A549 (cell line): ENCODE results near the gene MTPN. TPM values are rescaled to one million over a fixed set of nuclear protein-coding genes. Genes with fewer than 3 reads are reported as not detected.

ENCODE experiments used
- ATAC-seq, 2 experiments: fragments of 200-7000 bp in 1 of 2; fragments of >200 bp in 1 of 2; cut with Nextera tagmentation in 1 of 2; cut with Tn5 transposase in 1 of 2; 3 replicates each; pipeline versions ENCODE4 v1.8.0 to v1.9.1; 2018 to 2020; ENCODE audit warnings: mild to moderate bottlenecking in 1 of 2, moderate library complexity in 1 of 2
- CTCF ChIA-PET: fragments of 300-600 bp; sonication (Branson Sonifier 250); formaldehyde crosslinking; extraction: SDS; loops from one replicate; lab custom pipeline; 2021; ENCODE audit warnings: antibody characterized with exemption, inconsistent platforms; lab: Yijun Ruan, JAX
- POLR2A ChIA-PET: fragments of 350-600 bp; formaldehyde crosslinking; extraction: SDS; loops from one replicate; lab custom pipeline; 2021; ENCODE audit warnings: antibody characterized with exemption, inconsistent platforms; lab: Yijun Ruan, JAX
- DNase-seq, 2 experiments: peaks; one replicate each; pipeline versions ENCODE4 v3.0.0 to v3.0.0-alpha.2; 2011 to 2016; ENCODE audit warnings: low read depth in 1 of 2, low spot score in 1 of 2
- FAIRE-seq: peaks from 2 replicates; lab custom pipeline; 2011; peaks lifted over from hg19 to GRCh38; lab: Jason Lieb, UNC
- H3K27ac ChIP-seq, 2 experiments: fragments of >200 bp; sonication (Bioruptor Twin); formaldehyde crosslinking; 3 replicates each; pipeline ENCODE4 v1.5.1; 2016 to 2017
- H3K4me1 ChIP-seq: fragments of >200 bp; sonication (Bioruptor Twin); formaldehyde crosslinking; 3 replicates; pipeline ENCODE4 v1.6.1; 2016
- H3K4me2 ChIP-seq: fragments of >200 bp; sonication (Bioruptor Twin); formaldehyde crosslinking; 3 replicates; pipeline ENCODE4 v1.6.1; 2016
- H3K4me3 ChIP-seq: fragments of >200 bp; sonication (Bioruptor Twin); formaldehyde crosslinking; 3 replicates; pipeline ENCODE4 v1.5.1; 2016
- H3K9me3 ChIP-seq: fragments of >200 bp; sonication (Bioruptor Twin); formaldehyde crosslinking; 3 replicates; pipeline ENCODE4 v1.6.1; 2016
- BHLHE40 ChIP-seq: IDR thresholded peaks from 2 replicates; pipeline ENCODE4 v1.6.1; 2012; ENCODE audit warnings: low read depth, low read length, inconsistent platforms
- CBX8 ChIP-seq: fragments of 200-600 bp; sonication (generic); IDR thresholded peaks from 2 replicates; pipeline ENCODE4 v1.6.1; 2016
- CHD2 ChIP-seq: fragments of 150-350 bp; IDR thresholded peaks from 2 replicates; pipeline ENCODE4 v1.6.1; 2014; ENCODE audit warnings: low read length; ENCODE audit not compliant: partially characterized antibody
- EHF ChIP-seq: fragments of 250-450 bp; sonication (Bioruptor Pico); IDR thresholded peaks from 2 replicates; pipeline ENCODE4 v1.5.0; 2020; ENCODE audit warnings: mild to moderate bottlenecking
- FOSL2 ChIP-seq, 2 experiments: fragments of 450-650 bp in 1 of 2; fragments of >200 bp in 1 of 2; sonication (Bioruptor Twin) in 1 of 2; formaldehyde crosslinking; IDR thresholded peaks; 2 replicates each; pipeline versions ENCODE4 v1.5.0 to v1.6.1; 2016 to 2020; ENCODE audit warnings: mild to moderate bottlenecking in 1 of 2, moderate library complexity in 1 of 2
- FOXS1 ChIP-seq: fragments of 250-450 bp; sonication (Bioruptor Pico); IDR thresholded peaks from 2 replicates; pipeline ENCODE4 v1.5.0; 2020; ENCODE audit warnings: mild to moderate bottlenecking, moderate library complexity
- HOXB13 ChIP-seq: fragments of 250-450 bp; sonication (Bioruptor Pico); IDR thresholded peaks from 2 replicates; pipeline ENCODE4 v1.5.0; 2020; ENCODE audit warnings: low read depth, mild to moderate bottlenecking, moderate library complexity
- KDM5A ChIP-seq: fragments of 200-600 bp; sonication (generic); IDR thresholded peaks from 2 replicates; pipeline ENCODE4 v1.6.1; 2016; ENCODE audit warnings: antibody characterized with exemption, mild to moderate bottlenecking
- MAFK ChIP-seq: fragments of 450-650 bp; IDR thresholded peaks from 2 replicates; pipeline ENCODE4 v1.6.1; 2014; ENCODE audit not compliant: partially characterized antibody
- MAZ ChIP-seq: fragments of 150-350 bp; IDR thresholded peaks from 2 replicates; pipeline ENCODE4 v1.6.1; 2014; ENCODE audit warnings: antibody characterized with exemption, low read depth, low read length, borderline replicate concordance
- NPAS2 ChIP-seq: fragments of 250-450 bp; sonication (Bioruptor Pico); IDR thresholded peaks from 2 replicates; pipeline ENCODE4 v1.8.0; 2022; ENCODE audit warnings: mild to moderate bottlenecking, moderate library complexity, borderline replicate concordance
- POLR2A ChIP-seq: IDR thresholded peaks from 2 replicates; pipeline ENCODE4 v1.6.1; 2012; ENCODE audit warnings: mild to moderate bottlenecking, low read length
- RARB ChIP-seq: fragments of 250-450 bp; sonication (Bioruptor Pico); IDR thresholded peaks from 2 replicates; pipeline ENCODE4 v1.8.0; 2021; ENCODE audit warnings: mild to moderate bottlenecking, moderate library complexity
- RFX5 ChIP-seq: fragments of 450-650 bp; IDR thresholded peaks from 2 replicates; pipeline ENCODE4 v1.7.1; 2014; ENCODE audit warnings: antibody characterized with exemption, mild to moderate bottlenecking, moderate library complexity
- RNF2 ChIP-seq: fragments of 200-600 bp; sonication (generic); IDR thresholded peaks from 2 replicates; pipeline ENCODE4 v1.6.1; 2016; ENCODE audit warnings: low read depth, mild to moderate bottlenecking, antibody characterized with exemption, moderate library complexity, borderline replicate concordance
- SMC3 ChIP-seq: fragments of >200 bp; sonication (Bioruptor Twin); formaldehyde crosslinking; IDR thresholded peaks from 3 replicates; pipeline ENCODE4 v1.6.1; 2018; ENCODE audit warnings: inconsistent platforms
- TFCP2L1 ChIP-seq: fragments of 250-450 bp; sonication (Bioruptor Pico); IDR thresholded peaks from 2 replicates; pipeline ENCODE4 v1.5.0; 2021; ENCODE audit warnings: mild to moderate bottlenecking
- TP53 ChIP-seq: fragments of 250-450 bp; sonication (Bioruptor Pico); IDR thresholded peaks from 2 replicates; pipeline ENCODE4 v1.5.0; 2021; ENCODE audit warnings: mild to moderate bottlenecking, moderate library complexity
- ZSCAN20 ChIP-seq: fragments of 250-450 bp; sonication (Bioruptor Pico); IDR thresholded peaks from 2 replicates; pipeline ENCODE4 v1.8.0; 2022; ENCODE audit warnings: mild to moderate bottlenecking, moderate library complexity
- WGBS: methylation state at CpG from one replicate; pipeline ENCODE4 v1.1.6; 2017; ENCODE audit errors: missing lambda C conversion rate; 5-methylcytosine and 5-hydroxymethylcytosine counted together
- polyA plus RNA-seq, 4 experiments: library from polyadenylated mRNA; depleted of rRNA in 3 of 4; stranded (reverse); fragments of >200 nt; fragmentation: RNase III in 1 of 4; extraction: RNeasy Plus Mini Kit Qiagen cat#74134 plus additional on column Dnase treatment in 1 of 4; gene quantifications; 2 replicates in 3 of 4; 3 replicates in 1 of 4; pipeline ENCODE4 v1.2.3, GENCODE V29; 2011 to 2017
- TF ChIP-seq, protein P1 (sequence below): IDR thresholded peaks from 2 replicates; pipeline ENCODE4 v1.6.1; 2012; ENCODE audit warnings: low read depth, borderline replicate concordance
- TF ChIP-seq, protein P2 (sequence below): fragments of >200 bp; sonication (Bioruptor Twin); formaldehyde crosslinking; IDR thresholded peaks from 3 replicates; pipeline ENCODE4 v1.5.1; 2016
- TF ChIP-seq, protein P3 (sequence below): IDR thresholded peaks from 2 replicates; pipeline ENCODE4 v1.6.1; 2012
- TF ChIP-seq, protein P4 (sequence below): fragments of 250-450 bp; sonication (Bioruptor Pico); IDR thresholded peaks from 2 replicates; pipeline ENCODE4 v1.5.0; 2021; ENCODE audit warnings: mild to moderate bottlenecking, moderate library complexity, borderline replicate concordance

MTPN gene
- polyA plus RNA-seq, 2 of the 4 experiments (the other 2 are of a cell fraction): 147 to 206 TPM

DNA sequence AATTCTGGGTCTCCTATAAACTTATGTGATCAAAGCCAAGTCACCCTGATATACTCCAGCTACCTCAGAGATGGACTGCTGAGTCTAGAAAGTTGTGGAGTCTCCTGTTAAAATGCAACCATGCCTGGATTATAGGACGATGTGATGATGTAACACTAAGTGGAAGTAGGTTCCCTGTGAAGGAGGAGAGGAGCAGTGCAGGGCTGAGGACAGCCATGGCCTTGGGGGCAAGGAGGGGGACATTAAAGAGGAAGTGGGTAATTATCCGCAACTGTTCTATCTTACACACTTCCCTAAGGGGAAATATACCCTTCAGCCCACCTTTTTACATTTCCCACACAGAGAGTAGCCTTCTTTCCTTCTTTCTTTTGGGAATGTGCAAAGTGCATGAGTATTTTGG is 63.8 kb downstream of the MTPN start:
- Histone ChIP-seq H3K4me3 (no peak overlapping the region), H3K4me1 (no peaks in the 10 kb centered on the region), H3K4me2 (no peak overlapping the region), H3K27ac (no peak overlapping the region), H3K9me3 (no peaks in the 10 kb centered on the region)
- no peak for ATAC-seq
- no peak for FAIRE-seq
- DNase-seq: no peak
- CTCF ChIA-PET: no interaction called here
- WGBS: 62% methylated on average over 2 of the region's 2 CpGs
- TF ChIP-seq RNF2: no peak
- no peak for TF ChIP-seq TFCP2L1 (CRISPR knock-in tag)
- TF ChIP-seq, all 56 proteins: peak for 0
- POLR2A ChIA-PET: no interaction called here

DNA sequence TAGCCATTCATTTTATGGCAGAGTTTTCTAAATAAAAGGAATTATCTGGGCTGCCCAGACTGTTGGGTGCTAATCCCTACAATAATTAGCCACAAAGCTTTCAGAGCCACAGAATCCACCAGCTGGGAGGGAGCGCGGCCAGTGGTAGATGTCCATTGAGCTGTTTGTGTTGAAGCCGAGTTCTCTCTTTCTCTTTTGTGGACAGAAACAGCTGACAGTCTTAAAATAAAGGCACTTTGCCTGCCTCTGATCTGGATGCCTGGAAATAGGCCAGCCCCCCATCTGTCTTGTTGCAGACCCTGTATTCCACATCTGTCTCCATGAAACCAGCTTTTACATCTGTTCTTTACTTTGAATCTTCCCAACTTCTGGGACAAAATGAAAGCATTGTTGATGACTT is 66.1 kb downstream of the MTPN start:
- TF ChIP-seq FOXS1 (no peak), NPAS2 (CRISPR knock-in tag) (no peak), BHLHE40 (no peak), HOXB13 (no peak), CBX8 (no peak), EHF (no peak), POLR2A (no peak), TP53 (CRISPR knock-in tag) (no peak), FOSL2 (IDR thresholded peaks at IDR 0.05) (no peak), FOSL2 (CRISPR knock-in tag; IDR thresholded peaks at IDR 0.05) (no peak), MAFK (no peak), ZSCAN20 (CRISPR knock-in tag) (no peak)
- TF ChIP-seq, protein P1, sequence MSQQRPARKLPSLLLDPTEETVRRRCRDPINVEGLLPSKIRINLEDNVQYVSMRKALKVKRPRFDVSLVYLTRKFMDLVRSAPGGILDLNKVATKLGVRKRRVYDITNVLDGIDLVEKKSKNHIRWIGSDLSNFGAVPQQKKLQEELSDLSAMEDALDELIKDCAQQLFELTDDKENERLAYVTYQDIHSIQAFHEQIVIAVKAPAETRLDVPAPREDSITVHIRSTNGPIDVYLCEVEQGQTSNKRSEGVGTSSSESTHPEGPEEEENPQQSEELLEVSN: no peak
- TF ChIP-seq, protein P2, sequence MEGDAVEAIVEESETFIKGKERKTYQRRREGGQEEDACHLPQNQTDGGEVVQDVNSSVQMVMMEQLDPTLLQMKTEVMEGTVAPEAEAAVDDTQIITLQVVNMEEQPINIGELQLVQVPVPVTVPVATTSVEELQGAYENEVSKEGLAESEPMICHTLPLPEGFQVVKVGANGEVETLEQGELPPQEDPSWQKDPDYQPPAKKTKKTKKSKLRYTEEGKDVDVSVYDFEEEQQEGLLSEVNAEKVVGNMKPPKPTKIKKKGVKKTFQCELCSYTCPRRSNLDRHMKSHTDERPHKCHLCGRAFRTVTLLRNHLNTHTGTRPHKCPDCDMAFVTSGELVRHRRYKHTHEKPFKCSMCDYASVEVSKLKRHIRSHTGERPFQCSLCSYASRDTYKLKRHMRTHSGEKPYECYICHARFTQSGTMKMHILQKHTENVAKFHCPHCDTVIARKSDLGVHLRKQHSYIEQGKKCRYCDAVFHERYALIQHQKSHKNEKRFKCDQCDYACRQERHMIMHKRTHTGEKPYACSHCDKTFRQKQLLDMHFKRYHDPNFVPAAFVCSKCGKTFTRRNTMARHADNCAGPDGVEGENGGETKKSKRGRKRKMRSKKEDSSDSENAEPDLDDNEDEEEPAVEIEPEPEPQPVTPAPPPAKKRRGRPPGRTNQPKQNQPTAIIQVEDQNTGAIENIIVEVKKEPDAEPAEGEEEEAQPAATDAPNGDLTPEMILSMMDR: no peak
- TF ChIP-seq, protein P3, sequence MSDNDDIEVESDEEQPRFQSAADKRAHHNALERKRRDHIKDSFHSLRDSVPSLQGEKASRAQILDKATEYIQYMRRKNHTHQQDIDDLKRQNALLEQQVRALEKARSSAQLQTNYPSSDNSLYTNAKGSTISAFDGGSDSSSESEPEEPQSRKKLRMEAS: no peak
- ChIA-PET CTCF (interaction anchor here (1.1 kb wide), 1 partner anchor 20 kb away, joined by 3 read pairs; no protein-coding TSS in a partner anchor), POLR2A (no interaction called here)
- Histone ChIP-seq H3K4me3 (no peak overlapping the region), H3K9me3 (no peaks in the 10 kb centered on the region), H3K4me1 (no peaks in the 10 kb centered on the region), H3K27ac (no peak overlapping the region), H3K4me2 (no peak overlapping the region)
- FAIRE-seq (no peak), ATAC-seq (no peak), DNase-seq (no peak)
- 82% methylated on average over 3 of the region's 3 CpGs for WGBS

DNA sequence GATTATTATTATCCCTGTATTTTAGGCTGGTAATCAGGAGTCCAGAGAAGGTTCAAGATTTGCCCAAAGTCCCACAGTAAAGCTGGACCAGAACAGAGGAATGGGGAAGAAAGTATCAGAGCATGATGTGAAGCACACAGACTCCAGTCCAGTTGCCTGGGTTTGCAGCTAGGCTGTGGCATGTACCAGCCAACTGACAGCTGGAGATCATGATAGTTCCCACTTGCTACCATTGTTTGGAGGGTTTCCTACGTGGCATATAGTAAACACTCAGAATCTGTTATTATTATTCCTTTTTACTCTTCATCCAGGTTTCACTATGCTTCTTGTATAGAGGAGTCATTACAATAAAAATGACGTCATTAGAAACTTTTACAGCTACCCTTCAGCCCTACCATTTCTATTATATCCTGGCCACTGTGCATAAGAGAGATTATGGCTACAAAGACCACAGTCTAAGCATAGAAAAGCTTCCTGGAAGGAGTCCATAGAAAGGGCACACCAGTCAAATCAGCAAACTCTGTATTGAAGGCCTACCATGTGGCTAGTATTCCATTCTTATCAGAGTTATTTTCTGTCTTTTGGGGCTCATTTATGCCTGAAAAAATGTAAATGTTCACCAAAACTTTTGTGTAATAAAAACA is 66.6 kb downstream of the MTPN start:
- FAIRE-seq (no peak), DNase-seq (no peak), ATAC-seq (no peak)
- no peak overlapping the region for H3K27ac ChIP-seq
- WGBS: 47% methylated on average over 2 of the region's 2 CpGs
- POLR2A ChIA-PET: no interaction called here
- no peaks in the 10 kb centered on the region for H3K4me1 ChIP-seq
- TF ChIP-seq KDM5A (no peak), MAZ (no peak), CHD2 (no peak), RNF2 (no peak), SMC3 (no peak), TP53 (CRISPR knock-in tag) (no peak), RFX5 (no peak), RARB (no peak), HOXB13 (no peak)
- TF ChIP-seq, protein P4, sequence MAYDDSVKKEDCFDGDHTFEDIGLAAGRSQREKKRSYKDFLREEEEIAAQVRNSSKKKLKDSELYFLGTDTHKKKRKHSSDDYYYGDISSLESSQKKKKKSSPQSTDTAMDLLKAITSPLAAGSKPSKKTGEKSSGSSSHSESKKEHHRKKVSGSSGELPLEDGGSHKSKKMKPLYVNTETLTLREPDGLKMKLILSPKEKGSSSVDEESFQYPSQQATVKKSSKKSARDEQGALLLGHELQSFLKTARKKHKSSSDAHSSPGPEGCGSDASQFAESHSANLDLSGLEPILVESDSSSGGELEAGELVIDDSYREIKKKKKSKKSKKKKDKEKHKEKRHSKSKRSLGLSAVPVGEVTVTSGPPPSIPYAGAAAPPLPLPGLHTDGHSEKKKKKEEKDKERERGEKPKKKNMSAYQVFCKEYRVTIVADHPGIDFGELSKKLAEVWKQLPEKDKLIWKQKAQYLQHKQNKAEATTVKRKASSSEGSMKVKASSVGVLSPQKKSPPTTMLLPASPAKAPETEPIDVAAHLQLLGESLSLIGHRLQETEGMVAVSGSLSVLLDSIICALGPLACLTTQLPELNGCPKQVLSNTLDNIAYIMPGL (CRISPR knock-in tag): no peak
- TF ChIP-seq, protein P1: no peak
- TF ChIP-seq, protein P3: no peak
- no peak overlapping the region for H3K4me2 ChIP-seq
- H3K9me3 ChIP-seq: no peaks in the 10 kb centered on the region
- CTCF ChIA-PET: interaction anchor here (1.1 kb wide), 1 partner anchor 19 kb away, joined by 3 read pairs; no protein-coding TSS in a partner anchor
- H3K4me3 ChIP-seq: no peak overlapping the region
